ENCODE measurements around the gene ATP11A.
"Not testable (repeated sequence)": the region's sequence is repeated elsewhere in the genome, so short reads cannot be mapped to it uniquely, and the experiment has no call there.

ATP11A gene

DNA sequence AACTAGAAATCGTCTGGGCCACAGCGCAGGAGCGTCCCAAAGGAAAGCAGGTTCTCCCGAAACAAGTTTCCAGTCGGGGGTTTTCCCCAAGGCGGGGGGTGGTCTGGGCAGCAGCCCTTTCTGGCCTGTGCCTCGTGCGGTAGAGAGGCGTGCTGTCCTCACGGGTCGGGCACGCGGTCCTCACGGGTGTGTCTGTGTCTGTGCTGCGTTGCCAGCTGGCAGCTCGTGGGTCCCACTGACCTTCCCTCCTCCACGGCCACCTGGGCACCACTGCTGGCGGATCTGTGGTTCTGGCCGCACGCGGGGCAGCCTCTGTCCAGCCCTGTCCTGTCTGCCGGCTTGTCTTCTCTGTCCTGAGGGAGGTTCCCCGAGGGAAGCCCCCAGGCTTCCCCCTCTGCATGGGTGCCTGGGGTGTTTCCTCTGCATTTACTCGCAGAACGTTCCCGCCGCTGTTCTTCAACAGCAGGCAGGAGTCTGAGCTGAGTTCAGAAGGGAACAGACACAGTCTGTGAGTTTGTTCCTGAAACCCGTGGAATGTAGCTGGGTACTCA is 181.0 kb downstream of the ATP11A start:
- DNase-seq: no peak

GRCh38 chr13:112871742-112872141 is 181.9 kb downstream of the ATP11A start:
- no peak for DNase-seq

DNA sequence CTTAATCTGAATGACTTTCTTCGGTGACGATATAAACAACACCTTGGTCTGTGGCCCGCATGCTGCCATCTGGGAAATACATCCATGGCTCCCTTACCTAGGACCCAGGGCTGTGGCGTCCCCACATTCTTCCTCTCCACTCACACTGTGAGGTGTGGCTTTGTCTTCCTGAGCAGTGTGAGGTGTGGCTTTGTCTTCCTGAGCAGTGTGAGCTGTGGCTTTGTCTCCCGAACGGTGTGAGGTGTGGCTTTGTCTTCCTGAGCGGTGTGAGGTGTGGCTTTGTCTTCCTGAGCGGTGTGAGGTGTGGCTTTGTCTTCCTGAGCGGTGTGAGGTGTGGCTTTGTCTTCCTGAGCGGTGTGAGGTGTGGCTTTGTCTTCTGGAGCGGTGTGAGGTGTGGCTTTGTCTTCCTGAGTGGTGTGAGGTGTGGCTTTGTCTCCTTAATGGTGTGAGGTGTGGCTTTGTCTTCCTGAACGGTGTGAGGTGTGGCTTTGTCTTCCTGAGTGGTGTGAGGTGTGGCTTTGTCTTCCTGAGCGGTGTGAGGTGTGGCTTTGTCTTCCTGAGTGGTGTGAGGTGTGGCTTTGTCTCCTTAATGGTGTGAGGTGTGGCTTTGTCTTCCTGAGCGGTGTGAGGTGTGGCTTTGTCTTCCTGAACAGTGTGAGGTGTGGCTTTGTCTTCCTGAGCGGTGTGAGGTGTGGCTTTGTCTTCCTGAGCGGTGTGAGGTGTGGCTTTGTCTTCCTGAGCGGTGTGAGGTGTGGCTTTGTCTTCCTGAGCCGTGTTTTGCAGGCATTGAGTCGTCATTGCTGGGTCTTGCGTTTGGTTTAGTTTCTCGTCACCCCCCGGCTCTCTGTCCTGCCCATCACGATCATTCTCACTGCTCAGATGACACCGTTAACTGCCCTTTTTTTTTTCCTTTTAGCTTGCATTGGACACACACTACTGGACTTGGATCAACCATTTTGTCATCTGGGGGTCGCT is 183.1 kb downstream of the ATP11A start:
- DNase-seq: not testable (repeated sequence)

DNA sequence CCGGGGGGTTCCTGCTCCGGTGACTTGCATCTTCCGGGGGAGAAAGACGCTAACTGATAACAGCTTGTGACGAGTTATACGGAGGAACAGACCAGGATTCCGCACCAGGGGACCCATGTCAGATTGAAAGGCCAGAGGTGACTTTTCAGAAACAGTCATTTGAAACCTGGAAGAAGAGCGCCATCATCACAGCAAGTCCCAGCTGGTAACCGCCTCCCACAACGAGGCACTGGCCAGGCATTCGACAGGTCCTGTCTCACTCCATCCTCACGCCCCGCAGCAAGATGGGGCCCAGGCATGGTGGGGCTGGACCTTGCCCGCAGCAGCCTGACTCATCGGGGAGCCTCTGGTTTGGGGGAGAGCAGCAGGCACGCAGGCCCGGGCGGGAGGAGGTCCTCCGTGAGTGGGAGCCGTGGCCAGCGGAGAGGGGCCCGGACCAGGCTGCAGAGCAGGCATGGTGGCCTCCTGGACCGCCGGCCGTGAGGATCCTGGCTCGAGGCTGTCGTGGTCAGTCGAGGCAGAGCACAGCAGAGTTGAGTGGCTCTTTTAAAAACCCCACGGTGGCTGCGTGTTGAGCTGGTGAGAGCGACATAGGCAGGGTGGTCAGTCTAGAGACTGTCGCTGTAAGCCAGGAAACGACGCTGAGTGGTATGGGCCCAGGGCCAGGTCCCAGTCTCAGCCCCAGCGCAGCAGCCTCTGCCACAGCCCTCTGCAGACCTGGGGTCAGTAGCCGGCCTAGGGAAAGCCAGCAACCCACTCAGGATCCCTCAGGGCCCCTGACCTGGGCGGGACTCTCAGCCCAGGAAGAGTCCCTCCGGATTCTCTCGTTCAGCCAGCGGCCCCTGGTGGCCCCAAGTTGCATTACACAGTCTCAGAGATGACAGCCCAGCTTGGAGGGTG is 184.3 kb downstream of the ATP11A start:
- DNase-seq: peak; percentile 46

- no peak for DNase-seq
Observed at GRCh38 chr13:112874751-112875300, 185.0 kb downstream of the ATP11A start.

DNA sequence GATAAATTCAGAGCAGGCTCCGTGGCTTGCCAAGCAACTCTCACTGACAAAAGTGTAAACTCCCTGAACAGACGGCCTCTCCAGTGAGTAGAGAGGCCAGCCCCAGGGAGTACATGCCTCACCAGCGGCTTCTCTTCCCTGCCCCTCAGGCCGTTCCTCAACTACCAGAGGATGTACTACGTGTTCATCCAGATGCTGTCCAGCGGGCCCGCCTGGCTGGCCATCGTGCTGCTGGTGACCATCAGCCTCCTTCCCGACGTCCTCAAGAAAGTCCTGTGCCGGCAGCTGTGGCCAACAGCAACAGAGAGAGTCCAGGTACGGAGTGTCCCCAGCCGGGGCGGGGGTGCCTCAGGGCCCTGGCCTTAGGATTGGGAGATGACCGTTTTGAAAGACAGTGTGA is 185.8 kb downstream of the ATP11A start:
- no peak for DNase-seq

DNA sequence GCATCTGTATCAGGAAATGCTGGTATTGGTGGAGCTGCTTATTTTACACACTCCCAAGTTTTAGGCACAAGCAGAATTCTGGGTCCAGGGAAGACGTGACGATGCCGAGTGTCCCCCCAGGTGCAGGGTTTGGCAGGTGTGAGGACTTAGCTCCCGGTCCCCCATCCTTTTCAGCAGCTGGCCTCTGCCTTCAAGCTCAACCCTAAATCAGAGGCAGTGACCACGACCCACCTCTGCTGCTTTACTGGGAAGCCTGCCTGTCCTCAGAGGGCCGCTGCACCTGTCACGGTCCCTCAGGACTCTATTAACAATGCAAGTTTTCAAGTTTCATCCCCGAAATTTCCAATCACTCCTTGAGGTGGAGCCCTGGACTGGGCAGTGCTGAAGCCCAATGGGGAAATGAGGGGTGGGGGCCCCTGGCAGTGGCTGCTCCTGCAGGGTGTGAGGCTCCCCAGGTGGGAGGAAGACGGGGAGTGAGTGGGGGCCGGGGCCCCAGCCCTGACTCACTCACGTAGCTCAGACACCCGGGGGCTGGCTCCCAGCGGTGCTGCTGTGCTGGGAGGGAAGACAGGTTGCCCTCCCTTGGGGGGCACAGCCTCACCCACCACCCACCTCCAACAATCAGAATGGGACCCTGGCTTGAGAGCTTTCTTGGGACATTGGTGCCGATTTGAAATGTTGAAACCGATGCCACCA is 186.6 kb downstream of the ATP11A start:
- no peak for DNase-seq

DNA sequence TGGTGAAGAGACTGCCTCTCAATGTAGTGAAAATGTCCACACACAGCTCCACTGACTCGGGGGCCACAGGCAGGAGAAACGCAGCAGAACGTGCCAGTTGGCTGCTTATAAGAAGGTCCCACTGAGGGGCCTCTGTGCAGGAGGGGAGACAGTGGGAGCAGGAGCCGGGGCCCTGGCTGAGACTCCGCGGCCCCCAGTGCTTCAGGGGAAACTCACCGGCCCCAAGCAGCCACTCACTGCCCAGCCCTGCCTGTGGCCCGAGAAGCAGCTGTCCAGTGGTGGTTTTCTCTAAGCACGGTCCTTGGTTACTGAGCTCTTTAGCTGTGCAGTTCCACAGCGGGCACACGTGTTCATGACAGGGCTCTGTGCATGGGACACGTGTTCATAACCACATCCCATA is 187.2 kb downstream of the ATP11A start:
- no peak for DNase-seq

DNA sequence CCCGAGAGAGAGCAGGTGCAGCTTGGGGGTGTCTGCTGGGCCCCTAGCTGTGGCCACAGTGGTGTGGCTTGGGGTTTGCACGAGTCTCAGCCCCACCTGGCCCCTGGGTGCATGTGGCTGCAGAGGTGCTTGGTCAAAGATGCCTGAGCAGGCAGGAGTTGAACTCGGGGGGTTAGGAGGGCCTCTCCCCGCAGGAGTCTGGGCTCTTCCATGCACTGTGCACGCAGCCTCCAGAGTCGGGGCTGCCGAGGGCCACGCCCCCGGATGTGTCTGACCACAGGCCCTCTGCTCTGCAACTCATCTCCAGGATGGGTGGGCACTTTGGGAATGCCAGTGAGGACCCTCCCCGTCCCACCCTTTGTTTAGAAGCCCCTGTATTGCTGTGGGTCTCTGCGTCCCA is 187.7 kb downstream of the ATP11A start:
- DNase-seq: no peak

DNA sequence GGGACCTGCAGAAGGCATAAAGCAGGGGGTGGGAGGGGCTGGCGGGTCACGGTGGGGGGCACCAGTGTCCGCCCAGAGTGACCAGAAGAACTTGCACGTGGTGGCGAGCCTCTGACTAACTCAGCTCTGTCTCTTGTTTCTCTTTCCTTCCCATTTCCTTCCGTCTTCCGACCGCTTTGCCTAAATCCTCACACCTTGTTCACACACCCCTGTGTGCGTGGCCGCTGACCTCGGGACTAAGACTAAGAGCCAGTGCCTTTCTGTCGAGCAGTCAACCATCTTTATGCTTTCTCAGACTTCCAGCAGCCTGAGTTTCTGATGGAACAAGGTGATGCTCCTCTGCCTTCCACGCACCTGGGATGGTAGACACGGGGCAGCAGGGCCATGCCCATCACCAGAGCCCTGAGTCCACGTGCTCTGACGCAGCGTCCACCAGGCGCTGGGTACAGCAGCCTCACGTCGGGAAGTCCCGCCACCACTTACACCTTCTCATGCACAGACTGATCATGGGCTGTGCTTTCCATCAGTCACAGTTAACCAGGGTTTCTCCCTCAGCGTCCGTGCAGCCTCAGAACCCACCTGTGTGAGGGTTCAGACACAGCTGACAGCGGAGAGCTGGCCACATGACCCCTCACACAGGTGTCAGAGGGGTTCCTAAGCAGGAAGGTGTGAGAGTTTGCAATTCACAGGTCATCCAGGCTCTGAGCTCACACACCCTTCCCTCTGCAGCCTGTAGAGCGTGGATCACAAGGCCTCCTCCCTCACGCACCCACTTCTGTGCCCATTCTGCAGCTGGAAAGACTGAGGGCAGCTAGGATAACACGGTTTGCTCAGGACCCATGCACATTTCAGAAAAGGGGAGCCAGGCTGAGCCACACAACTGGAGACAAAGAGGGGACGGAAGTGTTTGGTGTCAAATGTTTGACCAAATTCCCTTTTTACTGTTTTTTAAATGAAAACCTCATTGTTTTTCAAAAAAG is 188.4 kb downstream of the ATP11A start:
- no peak for DNase-seq

GRCh38 chr13:112879283-112879833 is 189.5 kb downstream of the ATP11A start:
- no peak for DNase-seq

- no peak for DNase-seq
Observed at GRCh38 chr13:112880221-112880641, 190.4 kb downstream of the ATP11A start.

- no peak for DNase-seq
Observed at GRCh38 chr13:112880976-112881540, 191.2 kb downstream of the ATP11A start.

DNA sequence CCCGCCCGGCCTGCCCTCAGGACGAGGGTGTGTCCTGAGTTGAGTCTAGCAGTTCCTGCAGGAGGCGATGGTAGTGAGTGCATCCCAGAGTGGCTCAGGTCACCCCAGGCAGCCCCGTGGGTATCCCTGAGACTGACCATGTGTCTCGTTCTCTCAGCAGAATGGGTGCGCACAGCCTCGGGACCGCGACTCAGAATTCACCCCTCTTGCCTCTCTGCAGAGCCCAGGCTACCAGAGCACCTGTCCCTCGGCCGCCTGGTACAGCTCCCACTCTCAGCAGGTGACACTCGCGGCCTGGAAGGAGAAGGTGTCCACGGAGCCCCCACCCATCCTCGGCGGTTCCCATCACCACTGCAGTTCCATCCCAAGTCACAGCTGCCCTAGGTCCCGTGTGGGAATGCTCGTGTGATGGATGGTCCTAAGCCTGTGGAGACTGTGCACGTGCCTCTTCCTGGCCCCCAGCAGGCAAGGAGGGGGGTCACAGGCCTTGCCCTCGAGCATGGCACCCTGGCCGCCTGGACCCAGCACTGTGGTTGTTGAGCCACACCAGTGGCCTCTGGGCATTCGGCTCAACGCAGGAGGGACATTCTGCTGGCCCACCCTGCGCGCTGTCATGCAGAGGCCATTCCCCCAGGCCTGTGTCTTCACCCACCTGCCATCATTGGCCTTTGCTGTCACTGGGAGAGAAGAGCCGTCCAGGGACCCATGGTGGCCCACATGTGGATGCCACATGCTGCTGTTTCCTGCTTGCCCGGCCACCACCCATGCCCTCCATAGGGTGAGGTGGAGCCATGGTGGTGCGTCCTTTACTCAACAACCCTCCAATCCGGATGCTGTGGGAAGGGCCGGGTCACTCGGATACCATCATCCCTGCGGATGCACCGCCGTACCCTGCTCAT is 192.1 kb downstream of the ATP11A start:
- no peak for DNase-seq

DNA sequence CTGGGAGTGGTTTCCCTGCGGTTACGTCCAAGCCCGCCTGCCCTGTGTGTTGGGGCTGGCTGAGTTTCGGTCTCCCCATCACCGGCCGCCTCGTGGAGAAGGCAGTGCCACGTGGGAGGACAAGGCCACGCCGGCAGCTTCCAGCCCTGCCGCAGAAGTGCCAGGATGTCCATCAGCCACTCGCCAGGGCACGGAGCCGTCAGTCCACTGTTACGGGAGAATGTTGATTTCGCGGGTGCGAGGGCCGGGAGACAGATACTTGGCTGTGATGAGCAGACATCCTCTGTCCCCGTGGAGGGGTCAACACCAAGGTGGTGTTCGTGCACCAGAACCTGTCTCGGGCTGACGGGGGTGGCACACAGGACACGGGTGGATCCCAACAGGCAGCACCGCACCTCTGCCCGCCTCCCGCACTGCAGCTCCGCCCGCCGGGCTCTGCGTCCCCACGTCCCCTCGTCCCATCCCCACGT is 192.8 kb downstream of the ATP11A start:
- no peak for DNase-seq

DNA sequence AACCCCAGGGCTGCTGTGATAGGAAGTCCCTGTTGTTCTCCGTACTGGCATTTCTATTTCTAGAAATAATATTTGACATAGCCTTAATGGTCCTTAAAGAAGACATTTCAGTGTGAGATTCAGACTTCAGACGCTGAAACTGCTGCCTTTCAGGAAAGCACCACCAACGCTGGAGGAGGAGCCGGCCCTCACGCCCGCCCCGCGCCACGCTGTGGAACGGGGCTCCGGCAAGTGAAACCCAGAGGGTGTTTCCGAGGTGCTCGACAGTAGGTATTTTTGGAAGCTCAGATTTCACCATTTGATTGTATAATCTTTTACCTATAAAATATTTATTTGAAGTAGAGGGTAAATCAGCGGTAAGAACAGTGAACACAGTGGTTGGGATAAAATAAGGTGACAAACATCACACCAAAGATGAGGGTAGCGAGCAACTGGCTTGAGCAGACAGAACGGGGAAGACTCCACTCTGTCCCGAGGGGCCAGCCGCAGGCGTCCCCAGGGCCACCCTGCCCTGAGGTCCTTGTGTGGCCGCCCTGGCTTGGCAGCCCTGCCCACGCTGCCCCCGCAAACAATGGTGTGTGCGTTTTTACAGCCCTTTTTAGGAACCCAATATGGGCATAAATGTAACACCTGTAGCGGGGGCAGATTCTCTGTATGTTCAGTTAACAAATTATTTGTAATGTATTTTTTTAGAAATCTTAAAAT is 193.6 kb downstream of the ATP11A start:
- no peak for DNase-seq

GRCh38 chr13:112884700-112885099 is 194.9 kb downstream of the ATP11A start:
- not testable (repeated sequence) for DNase-seq

DNA sequence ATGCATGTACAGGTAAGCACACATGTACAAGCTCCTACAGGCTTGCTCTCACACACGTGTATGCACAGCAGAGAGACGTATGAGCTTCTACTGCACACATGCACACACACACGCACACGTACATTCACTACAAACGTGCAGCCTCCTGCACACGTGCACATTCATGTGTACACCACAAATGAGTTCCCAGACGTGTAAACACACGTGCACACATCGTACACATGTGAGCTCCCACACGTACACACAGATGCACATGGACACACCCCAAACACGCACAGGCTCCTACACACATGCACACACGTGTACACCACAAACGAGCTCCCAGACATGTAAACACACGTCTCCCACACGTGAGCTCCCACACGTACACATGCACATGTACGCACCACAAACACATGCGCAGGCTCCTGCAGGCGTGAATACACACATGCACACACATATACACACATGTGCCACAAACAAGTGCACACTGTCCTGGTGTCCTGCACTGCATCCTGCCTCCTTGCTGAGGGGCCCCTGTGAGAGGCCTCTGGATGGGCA is 195.5 kb downstream of the ATP11A start:
- DNase-seq: no peak
